Thyroid gland (tissue), 4 donors: ENCODE data around the gene EFHD2.

Experiments
- POLR2A ChIP-seq, 2 donors: fragments of 450-650 bp; IDR thresholded peaks; one replicate each; pipeline ENCODE4 v1.6.1; 2017; ENCODE audit warnings: antibody characterized with exemption in 2 of 2, mild to moderate bottlenecking in 2 of 2, moderate library complexity in 1 of 2
- TF ChIP-seq, protein P1 (sequence below), 6 experiments: fragments of 200-600 bp in 3 of 6; fragments of 450-650 bp in 3 of 6; sonication (generic) in 3 of 6; IDR thresholded peaks; one replicate each; pipeline ENCODE4 v1.5.1; 2016 to 2019; ENCODE audit warnings: antibody characterized with exemption in 6 of 6, mild to moderate bottlenecking in 2 of 6, inconsistent platforms in 1 of 6, moderate library complexity in 1 of 6

DNA sequence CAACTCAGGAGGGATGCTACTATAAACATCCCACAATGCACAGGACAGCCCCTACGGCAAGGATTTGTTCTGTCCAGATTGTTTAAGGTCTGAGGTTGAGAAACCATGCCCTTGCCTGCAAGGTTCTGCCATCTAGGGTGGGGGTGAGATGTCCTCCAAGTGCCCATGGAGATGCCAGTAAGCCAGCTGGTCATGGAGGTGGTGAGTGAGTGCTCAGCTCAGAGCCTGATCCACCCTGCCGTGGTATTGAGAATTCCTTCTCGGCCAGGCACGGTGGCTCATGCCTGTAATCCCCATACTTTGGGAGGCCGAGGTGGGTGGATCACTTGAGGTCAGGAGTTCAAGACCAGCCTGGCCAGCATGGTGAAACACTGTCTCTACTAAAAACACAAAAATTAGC is 15.3 kb downstream of the EFHD2 start:
- TF ChIP-seq, protein P1, sequence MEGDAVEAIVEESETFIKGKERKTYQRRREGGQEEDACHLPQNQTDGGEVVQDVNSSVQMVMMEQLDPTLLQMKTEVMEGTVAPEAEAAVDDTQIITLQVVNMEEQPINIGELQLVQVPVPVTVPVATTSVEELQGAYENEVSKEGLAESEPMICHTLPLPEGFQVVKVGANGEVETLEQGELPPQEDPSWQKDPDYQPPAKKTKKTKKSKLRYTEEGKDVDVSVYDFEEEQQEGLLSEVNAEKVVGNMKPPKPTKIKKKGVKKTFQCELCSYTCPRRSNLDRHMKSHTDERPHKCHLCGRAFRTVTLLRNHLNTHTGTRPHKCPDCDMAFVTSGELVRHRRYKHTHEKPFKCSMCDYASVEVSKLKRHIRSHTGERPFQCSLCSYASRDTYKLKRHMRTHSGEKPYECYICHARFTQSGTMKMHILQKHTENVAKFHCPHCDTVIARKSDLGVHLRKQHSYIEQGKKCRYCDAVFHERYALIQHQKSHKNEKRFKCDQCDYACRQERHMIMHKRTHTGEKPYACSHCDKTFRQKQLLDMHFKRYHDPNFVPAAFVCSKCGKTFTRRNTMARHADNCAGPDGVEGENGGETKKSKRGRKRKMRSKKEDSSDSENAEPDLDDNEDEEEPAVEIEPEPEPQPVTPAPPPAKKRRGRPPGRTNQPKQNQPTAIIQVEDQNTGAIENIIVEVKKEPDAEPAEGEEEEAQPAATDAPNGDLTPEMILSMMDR (IDR thresholded peaks at IDR 0.05), result no peak
- no peak for TF ChIP-seq POLR2A (IDR thresholded peaks at IDR 0.05)
